Smooth muscle cell (in vitro differentiated cells): Measurements from ENCODE around the gene KRT16. TPM values are rescaled to one million over a fixed set of nuclear protein-coding genes. Genes with fewer than 3 reads are reported as not detected.
"Not testable (repeated sequence)": the region's sequence is repeated elsewhere in the genome, so short reads cannot be mapped to it uniquely, and the experiment has no call there.

Source experiments
- DNase-seq: peaks from one replicate; lab custom pipeline; 2025; ENCODE audit not compliant: unreplicated experiment; lab: John Stamatoyannopoulos, UW
- H2AFZ ChIP-seq: fragments of 200-600 bp; sonication (generic); 2 replicates; pipeline ENCODE4 v1.6.0; 2016; ENCODE audit warnings: antibody characterized with exemption, low read depth, mild to moderate bottlenecking
- H3F3A ChIP-seq: fragments of 200-600 bp; sonication (generic); 2 replicates; pipeline ENCODE4 v1.6.0; 2017; ENCODE audit warnings: antibody characterized with exemption, low read depth
- H3K27ac ChIP-seq: fragments of 200-600 bp; sonication (generic); 2 replicates; pipeline ENCODE4 v1.5.1; 2016; ENCODE audit warnings: low read depth, mild to moderate bottlenecking
- H3K27me3 ChIP-seq: fragments of 200-600 bp; sonication (generic); 2 replicates; pipeline ENCODE4 v1.6.1; 2016; ENCODE audit warnings: low read depth, mild to moderate bottlenecking
- H3K36me3 ChIP-seq: fragments of 200-600 bp; sonication (generic); 2 replicates; pipeline ENCODE4 v1.5.1; 2016; ENCODE audit warnings: low read depth
- H3K4me1 ChIP-seq: fragments of 200-600 bp; sonication (generic); 2 replicates; pipeline ENCODE4 v1.5.1; 2016; ENCODE audit warnings: low read depth
- H3K4me2 ChIP-seq: fragments of 200-600 bp; sonication (generic); 2 replicates; pipeline ENCODE4 v1.6.0; 2016; ENCODE audit warnings: mild to moderate bottlenecking
- H3K4me3 ChIP-seq: fragments of 200-600 bp; sonication (generic); 2 replicates; pipeline ENCODE4 v1.5.1; 2016; ENCODE audit warnings: mild to moderate bottlenecking
- H3K79me2 ChIP-seq: fragments of 200-600 bp; sonication (generic); 2 replicates; pipeline ENCODE4 v1.6.0; 2016; ENCODE audit warnings: low read depth, mild to moderate bottlenecking
- H3K9ac ChIP-seq: fragments of 200-600 bp; sonication (generic); 2 replicates; pipeline ENCODE4 v1.6.0; 2016; ENCODE audit warnings: low read depth
- H3K9me3 ChIP-seq: fragments of 200-600 bp; sonication (generic); replicated peaks from 2 replicates; pipeline ENCODE4 v1.5.1; 2016; ENCODE audit warnings: low read depth
- H4K20me1 ChIP-seq: fragments of 200-600 bp; sonication (generic); 2 replicates; pipeline ENCODE4 v1.6.0; 2016; ENCODE audit warnings: low read depth
- CTCF ChIP-seq: fragments of 200-600 bp; sonication (generic); IDR thresholded peaks from 2 replicates; pipeline ENCODE4 v1.5.1; 2017; ENCODE audit warnings: borderline replicate concordance, mild to moderate bottlenecking, antibody characterized with exemption; ENCODE audit not compliant: insufficient read depth, poor library complexity, severe bottlenecking
- WGBS: methylation state at CpG from one replicate; pipeline ENCODE4 v1.1.7; 2016; ENCODE audit warnings: low lambda C conversion rate; 5-methylcytosine and 5-hydroxymethylcytosine counted together
- polyA plus RNA-seq: library from polyadenylated mRNA; unstranded; fragments of >200 nt; fragmentation: Nextera tagmentation; extraction: Ambion mirVana; gene quantifications from 2 replicates; pipeline ENCODE4 v1.2.1, GENCODE V29; 2016
- total RNA-seq: library from RNA; depleted of rRNA; stranded (reverse); fragments of >200 nt; gene quantifications from 2 replicates; pipeline ENCODE4 v1.2.3, GENCODE V29; 2014

The KRT16 gene
- total and polyA plus RNA-seq, 2 experiments from 2014 or later = 304 to 521 TPM

- no peak for TF ChIP-seq CTCF
- no peak overlapping the region for H3K4me2 ChIP-seq
- DNase-seq = no peak
- H3K9ac ChIP-seq = no peak overlapping the region
- H3K9me3 ChIP-seq = no peaks in the 10 kb centered on the region
- no peaks in the 10 kb centered on the region for H3F3A ChIP-seq
- H4K20me1 ChIP-seq = no peaks in the 10 kb centered on the region
- H2AFZ ChIP-seq = no peak overlapping the region
- H3K36me3 ChIP-seq = no peaks in the 10 kb centered on the region
- 91% methylated on average over 25 of the region's 25 CpGs for WGBS
- no peaks in the 10 kb centered on the region for H3K79me2 ChIP-seq
- no peak overlapping the region for H3K27ac ChIP-seq
- H3K4me1 ChIP-seq = no peaks in the 10 kb centered on the region
- no peaks in the 10 kb centered on the region for H3K27me3 ChIP-seq
- no peak overlapping the region for H3K4me3 ChIP-seq
Measured at GRCh38 chr17:41610965-41611640, 1.5 kb downstream of the KRT16 start.

GRCh38 chr17:41610061-41610517 lies 2.5 kb downstream of the KRT16 start:
- H3K9me3 ChIP-seq, H3K79me2 ChIP-seq, H3K4me3 ChIP-seq, H3K27me3 ChIP-seq, H3K9ac ChIP-seq, H3K4me2 ChIP-seq, H3K36me3 ChIP-seq, H3K27ac ChIP-seq, DNase-seq, H3F3A ChIP-seq, H4K20me1 ChIP-seq, H2AFZ ChIP-seq, H3K4me1 ChIP-seq: not testable (repeated sequence)
- peak; percentile 26 for TF ChIP-seq CTCF
- WGBS = 29% methylated on average over 9 of the region's 10 CpGs

- H2AFZ ChIP-seq, H3K9ac ChIP-seq, H3K4me2 ChIP-seq, H3K4me1 ChIP-seq, H3K27ac ChIP-seq, H3K36me3 ChIP-seq, H3K4me3 ChIP-seq, H3K27me3 ChIP-seq, H4K20me1 ChIP-seq, H3F3A ChIP-seq, DNase-seq, H3K9me3 ChIP-seq, H3K79me2 ChIP-seq: not testable (repeated sequence)
- WGBS = 77% methylated on average over 4 of the region's 4 CpGs
Measured at GRCh38 chr17:41606930-41607329, 5.6 kb downstream of the KRT16 start.

- H3K27ac ChIP-seq = no peak overlapping the region
Measured at GRCh38 chr17:41602524-41602923, 10.0 kb downstream of the KRT16 start.

More at GRCh38 chr17:41602524-41602923, 10.0 kb downstream of the KRT16 start:
- Histone ChIP-seq H3K4me1 (peaks cover 4% of the 10 kb centered on the region), H3K9me3 (no peaks in the 10 kb centered on the region), H3K9ac (no peak overlapping the region), H3K4me3 (no peak overlapping the region), H4K20me1 (no peaks in the 10 kb centered on the region), H3K79me2 (no peaks in the 10 kb centered on the region), H3F3A (no peaks in the 10 kb centered on the region), H2AFZ (no peak overlapping the region), H3K27me3 (no peaks in the 10 kb centered on the region), H3K36me3 (no peaks in the 10 kb centered on the region), H3K4me2 (no peak overlapping the region)
- DNase-seq = no peak
- no peak for TF ChIP-seq CTCF
- 25% methylated on average over 2 of the region's 2 CpGs for WGBS
